ENCODE measurements around the gene ASMTL. TPM values are rescaled to one million over a fixed set of nuclear protein-coding genes. Genes with fewer than 3 reads are reported as not detected.

ASMTL gene
- total and polyA plus RNA-seq, 2 experiments from 2014 or later = 53.7 to 61.2 TPM

DNA sequence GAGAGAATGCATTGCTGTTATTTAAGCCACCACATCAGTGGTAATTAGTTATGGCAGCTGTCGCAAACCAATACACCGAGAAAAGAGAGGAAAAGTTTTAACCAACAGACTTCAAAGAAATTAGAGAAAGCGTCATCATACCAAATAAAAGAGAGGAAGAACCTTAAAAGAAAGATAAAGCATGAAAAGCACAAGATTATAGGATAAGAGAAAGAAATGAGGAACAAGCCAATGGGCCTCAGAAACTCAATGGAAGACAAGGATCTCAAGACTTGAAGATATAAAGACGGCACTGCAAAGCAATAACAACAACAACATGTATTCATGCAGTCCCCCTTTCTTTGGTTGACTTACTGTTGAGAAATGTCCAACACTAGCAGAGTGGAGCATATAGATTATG is 22.8 kb upstream of the ASMTL start:
- H3K4me3 ChIP-seq = no peak overlapping the region
- no peaks in the 10 kb centered on the region for H3F3A ChIP-seq (replicated peaks; ENCODE audit: low read depth)
- Mint-ChIP-seq H3K36me3 (ENCODE audit: low read depth) (peaks cover 33% of the 10 kb centered on the region), H3K4me3 (no peak overlapping the region), H3K27ac (no peak overlapping the region), H3K27me3 (ENCODE audit: insufficient read depth, low read depth, poor library complexity) (peaks cover 8% of the 10 kb centered on the region), H3K9me3 (peaks cover 86% of the 10 kb centered on the region), H3K4me1 (no peaks in the 10 kb centered on the region; the same call in 2 of the 3 replicates)
- 0 out of 2 replicates have a peak, but pooled peaks cover 4% of the 10 kb centered on the region for H3K36me3 ChIP-seq (ENCODE audit: insufficient read depth)
- no peaks in the 10 kb centered on the region for H3K27me3 ChIP-seq (ENCODE audit: insufficient read depth)
- TF ChIP-seq EZH2 (IDR thresholded peaks at IDR 0.05; ENCODE audit: low read depth, unreplicated experiment) (no peak), NANOG (IDR thresholded peaks at IDR 0.05; ENCODE audit: borderline replicate concordance) (no peak), ZNF331 (CRISPR knock-in tag; IDR thresholded peaks at IDR 0.05; ENCODE audit: low read depth) (no peak), EZH2phosphoT487 (IDR thresholded peaks at IDR 0.05; ENCODE audit: unreplicated experiment) (no peak), POLR2AphosphoS5 (IDR thresholded peaks at IDR 0.05; ENCODE audit: low read depth) (no peak), ZNF114 (CRISPR knock-in tag; IDR thresholded peaks at IDR 0.05) (no peak), JUNB (IDR thresholded peaks at IDR 0.05; ENCODE audit: unreplicated experiment) (no peak), CREB1 (CRISPR knock-in tag; IDR thresholded peaks at IDR 0.05; ENCODE audit: low read depth) (no peak), STAT1 (IDR thresholded peaks at IDR 0.05; ENCODE audit: unreplicated experiment) (no peak)
- TF ChIP-seq, protein P1, sequence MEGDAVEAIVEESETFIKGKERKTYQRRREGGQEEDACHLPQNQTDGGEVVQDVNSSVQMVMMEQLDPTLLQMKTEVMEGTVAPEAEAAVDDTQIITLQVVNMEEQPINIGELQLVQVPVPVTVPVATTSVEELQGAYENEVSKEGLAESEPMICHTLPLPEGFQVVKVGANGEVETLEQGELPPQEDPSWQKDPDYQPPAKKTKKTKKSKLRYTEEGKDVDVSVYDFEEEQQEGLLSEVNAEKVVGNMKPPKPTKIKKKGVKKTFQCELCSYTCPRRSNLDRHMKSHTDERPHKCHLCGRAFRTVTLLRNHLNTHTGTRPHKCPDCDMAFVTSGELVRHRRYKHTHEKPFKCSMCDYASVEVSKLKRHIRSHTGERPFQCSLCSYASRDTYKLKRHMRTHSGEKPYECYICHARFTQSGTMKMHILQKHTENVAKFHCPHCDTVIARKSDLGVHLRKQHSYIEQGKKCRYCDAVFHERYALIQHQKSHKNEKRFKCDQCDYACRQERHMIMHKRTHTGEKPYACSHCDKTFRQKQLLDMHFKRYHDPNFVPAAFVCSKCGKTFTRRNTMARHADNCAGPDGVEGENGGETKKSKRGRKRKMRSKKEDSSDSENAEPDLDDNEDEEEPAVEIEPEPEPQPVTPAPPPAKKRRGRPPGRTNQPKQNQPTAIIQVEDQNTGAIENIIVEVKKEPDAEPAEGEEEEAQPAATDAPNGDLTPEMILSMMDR (conservative IDR thresholded peaks at IDR 0.05; ENCODE audit: low read depth in 2 of 2) = no peak
- TF ChIP-seq, protein P2, sequence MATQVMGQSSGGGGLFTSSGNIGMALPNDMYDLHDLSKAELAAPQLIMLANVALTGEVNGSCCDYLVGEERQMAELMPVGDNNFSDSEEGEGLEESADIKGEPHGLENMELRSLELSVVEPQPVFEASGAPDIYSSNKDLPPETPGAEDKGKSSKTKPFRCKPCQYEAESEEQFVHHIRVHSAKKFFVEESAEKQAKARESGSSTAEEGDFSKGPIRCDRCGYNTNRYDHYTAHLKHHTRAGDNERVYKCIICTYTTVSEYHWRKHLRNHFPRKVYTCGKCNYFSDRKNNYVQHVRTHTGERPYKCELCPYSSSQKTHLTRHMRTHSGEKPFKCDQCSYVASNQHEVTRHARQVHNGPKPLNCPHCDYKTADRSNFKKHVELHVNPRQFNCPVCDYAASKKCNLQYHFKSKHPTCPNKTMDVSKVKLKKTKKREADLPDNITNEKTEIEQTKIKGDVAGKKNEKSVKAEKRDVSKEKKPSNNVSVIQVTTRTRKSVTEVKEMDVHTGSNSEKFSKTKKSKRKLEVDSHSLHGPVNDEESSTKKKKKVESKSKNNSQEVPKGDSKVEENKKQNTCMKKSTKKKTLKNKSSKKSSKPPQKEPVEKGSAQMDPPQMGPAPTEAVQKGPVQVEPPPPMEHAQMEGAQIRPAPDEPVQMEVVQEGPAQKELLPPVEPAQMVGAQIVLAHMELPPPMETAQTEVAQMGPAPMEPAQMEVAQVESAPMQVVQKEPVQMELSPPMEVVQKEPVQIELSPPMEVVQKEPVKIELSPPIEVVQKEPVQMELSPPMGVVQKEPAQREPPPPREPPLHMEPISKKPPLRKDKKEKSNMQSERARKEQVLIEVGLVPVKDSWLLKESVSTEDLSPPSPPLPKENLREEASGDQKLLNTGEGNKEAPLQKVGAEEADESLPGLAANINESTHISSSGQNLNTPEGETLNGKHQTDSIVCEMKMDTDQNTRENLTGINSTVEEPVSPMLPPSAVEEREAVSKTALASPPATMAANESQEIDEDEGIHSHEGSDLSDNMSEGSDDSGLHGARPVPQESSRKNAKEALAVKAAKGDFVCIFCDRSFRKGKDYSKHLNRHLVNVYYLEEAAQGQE (IDR thresholded peaks at IDR 0.05; ENCODE audit: unreplicated experiment) = no peak
- TF ChIP-seq, protein P3, sequence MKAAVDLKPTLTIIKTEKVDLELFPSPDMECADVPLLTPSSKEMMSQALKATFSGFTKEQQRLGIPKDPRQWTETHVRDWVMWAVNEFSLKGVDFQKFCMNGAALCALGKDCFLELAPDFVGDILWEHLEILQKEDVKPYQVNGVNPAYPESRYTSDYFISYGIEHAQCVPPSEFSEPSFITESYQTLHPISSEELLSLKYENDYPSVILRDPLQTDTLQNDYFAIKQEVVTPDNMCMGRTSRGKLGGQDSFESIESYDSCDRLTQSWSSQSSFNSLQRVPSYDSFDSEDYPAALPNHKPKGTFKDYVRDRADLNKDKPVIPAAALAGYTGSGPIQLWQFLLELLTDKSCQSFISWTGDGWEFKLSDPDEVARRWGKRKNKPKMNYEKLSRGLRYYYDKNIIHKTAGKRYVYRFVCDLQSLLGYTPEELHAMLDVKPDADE (IDR thresholded peaks at IDR 0.05) = no peak
- TF ChIP-seq, protein P4, sequence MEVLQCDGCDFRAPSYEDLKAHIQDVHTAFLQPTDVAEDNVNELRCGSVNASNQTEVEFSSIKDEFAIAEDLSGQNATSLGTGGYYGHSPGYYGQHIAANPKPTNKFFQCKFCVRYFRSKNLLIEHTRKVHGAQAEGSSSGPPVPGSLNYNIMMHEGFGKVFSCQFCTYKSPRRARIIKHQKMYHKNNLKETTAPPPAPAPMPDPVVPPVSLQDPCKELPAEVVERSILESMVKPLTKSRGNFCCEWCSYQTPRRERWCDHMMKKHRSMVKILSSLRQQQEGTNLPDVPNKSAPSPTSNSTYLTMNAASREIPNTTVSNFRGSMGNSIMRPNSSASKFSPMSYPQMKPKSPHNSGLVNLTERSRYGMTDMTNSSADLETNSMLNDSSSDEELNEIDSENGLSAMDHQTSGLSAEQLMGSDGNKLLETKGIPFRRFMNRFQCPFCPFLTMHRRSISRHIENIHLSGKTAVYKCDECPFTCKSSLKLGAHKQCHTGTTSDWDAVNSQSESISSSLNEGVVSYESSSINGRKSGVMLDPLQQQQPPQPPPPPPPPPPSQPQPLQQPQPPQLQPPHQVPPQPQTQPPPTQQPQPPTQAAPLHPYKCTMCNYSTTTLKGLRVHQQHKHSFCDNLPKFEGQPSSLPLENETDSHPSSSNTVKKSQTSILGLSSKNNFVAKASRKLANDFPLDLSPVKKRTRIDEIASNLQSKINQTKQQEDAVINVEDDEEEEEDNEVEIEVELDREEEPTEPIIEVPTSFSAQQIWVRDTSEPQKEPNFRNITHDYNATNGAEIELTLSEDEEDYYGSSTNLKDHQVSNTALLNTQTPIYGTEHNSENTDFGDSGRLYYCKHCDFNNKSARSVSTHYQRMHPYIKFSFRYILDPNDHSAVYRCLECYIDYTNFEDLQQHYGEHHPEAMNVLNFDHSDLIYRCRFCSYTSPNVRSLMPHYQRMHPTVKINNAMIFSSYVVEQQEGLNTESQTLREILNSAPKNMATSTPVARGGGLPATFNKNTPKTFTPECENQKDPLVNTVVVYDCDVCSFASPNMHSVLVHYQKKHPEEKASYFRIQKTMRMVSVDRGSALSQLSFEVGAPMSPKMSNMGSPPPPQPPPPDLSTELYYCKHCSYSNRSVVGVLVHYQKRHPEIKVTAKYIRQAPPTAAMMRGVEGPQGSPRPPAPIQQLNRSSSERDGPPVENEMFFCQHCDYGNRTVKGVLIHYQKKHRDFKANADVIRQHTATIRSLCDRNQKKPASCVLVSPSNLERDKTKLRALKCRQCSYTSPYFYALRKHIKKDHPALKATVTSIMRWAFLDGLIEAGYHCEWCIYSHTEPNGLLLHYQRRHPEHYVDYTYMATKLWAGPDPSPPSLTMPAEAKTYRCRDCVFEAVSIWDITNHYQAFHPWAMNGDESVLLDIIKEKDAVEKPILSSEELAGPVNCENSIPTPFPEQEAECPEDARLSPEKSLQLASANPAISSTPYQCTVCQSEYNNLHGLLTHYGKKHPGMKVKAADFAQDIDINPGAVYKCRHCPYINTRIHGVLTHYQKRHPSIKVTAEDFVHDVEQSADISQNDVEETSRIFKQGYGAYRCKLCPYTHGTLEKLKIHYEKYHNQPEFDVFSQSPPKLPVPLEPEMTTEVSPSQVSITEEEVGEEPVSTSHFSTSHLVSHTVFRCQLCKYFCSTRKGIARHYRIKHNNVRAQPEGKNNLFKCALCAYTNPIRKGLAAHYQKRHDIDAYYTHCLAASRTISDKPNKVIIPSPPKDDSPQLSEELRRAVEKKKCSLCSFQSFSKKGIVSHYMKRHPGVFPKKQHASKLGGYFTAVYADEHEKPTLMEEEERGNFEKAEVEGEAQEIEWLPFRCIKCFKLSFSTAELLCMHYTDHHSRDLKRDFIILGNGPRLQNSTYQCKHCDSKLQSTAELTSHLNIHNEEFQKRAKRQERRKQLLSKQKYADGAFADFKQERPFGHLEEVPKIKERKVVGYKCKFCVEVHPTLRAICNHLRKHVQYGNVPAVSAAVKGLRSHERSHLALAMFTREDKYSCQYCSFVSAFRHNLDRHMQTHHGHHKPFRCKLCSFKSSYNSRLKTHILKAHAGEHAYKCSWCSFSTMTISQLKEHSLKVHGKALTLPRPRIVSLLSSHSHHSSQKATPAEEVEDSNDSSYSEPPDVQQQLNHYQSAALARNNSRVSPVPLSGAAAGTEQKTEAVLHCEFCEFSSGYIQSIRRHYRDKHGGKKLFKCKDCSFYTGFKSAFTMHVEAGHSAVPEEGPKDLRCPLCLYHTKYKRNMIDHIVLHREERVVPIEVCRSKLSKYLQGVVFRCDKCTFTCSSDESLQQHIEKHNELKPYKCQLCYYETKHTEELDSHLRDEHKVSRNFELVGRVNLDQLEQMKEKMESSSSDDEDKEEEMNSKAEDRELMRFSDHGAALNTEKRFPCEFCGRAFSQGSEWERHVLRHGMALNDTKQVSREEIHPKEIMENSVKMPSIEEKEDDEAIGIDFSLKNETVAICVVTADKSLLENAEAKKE (CRISPR knock-in tag; IDR thresholded peaks at IDR 0.05) = no peak
- H3K4me2 ChIP-seq = no peak overlapping the region
- no peaks in the 10 kb centered on the region for H4K20me1 ChIP-seq (replicated peaks; ENCODE audit: insufficient read depth)
- DNase-seq (ENCODE audit: low spot score) = no peak
- H2AFZ ChIP-seq = no peak overlapping the region
- no peaks in the 10 kb centered on the region for H3K79me2 ChIP-seq (replicated peaks; ENCODE audit: insufficient read depth)
- no peak for ATAC-seq
- H3K9me2 ChIP-seq (ENCODE audit: insufficient read depth) = no peaks in the 10 kb centered on the region
- no peak overlapping the region for H3K27ac ChIP-seq (ENCODE audit: low read depth)
- H3K4me1 ChIP-seq (ENCODE audit: insufficient read depth) = no peaks in the 10 kb centered on the region

Measured in GM23338 (cell line).